GM18520 (cell line): ENCODE measurements around the gene NBL1.
"Not testable (repeated sequence)": the region's sequence is repeated elsewhere in the genome, so short reads cannot be mapped to it uniquely, and the experiment has no call there.

Experiments
- ATAC-seq: cut with Tn5 transposase; IDR thresholded peaks from one replicate; pipeline ENCODE4 v1.9.1; 2021; ENCODE audit not compliant: unreplicated experiment

NBL1 gene

GRCh38 chr1:19621274-19621950 lies 22.7 kb upstream of the NBL1 start:
- ATAC-seq, result no peak

- ATAC-seq, result no peak
Observed at GRCh38 chr1:19622204-19622603, 21.9 kb upstream of the NBL1 start.

GRCh38 chr1:19623523-19623922 lies 20.6 kb upstream of the NBL1 start:
- ATAC-seq, result no peak

GRCh38 chr1:19625291-19625937 lies 18.7 kb upstream of the NBL1 start:
- no peak for ATAC-seq

GRCh38 chr1:19628879-19629278 lies 15.2 kb upstream of the NBL1 start:
- no peak for ATAC-seq

- ATAC-seq, result no peak
Observed at GRCh38 chr1:19629357-19629756, 14.8 kb upstream of the NBL1 start.

- ATAC-seq, result not testable (repeated sequence)
Observed at GRCh38 chr1:19630192-19630591, 13.9 kb upstream of the NBL1 start.

GRCh38 chr1:19630720-19631395 lies 13.3 kb upstream of the NBL1 start:
- no peak for ATAC-seq

- no peak for ATAC-seq
Observed at GRCh38 chr1:19632211-19632610, 11.9 kb upstream of the NBL1 start.

- ATAC-seq, result no peak
Observed at GRCh38 chr1:19633106-19633505, 11.0 kb upstream of the NBL1 start.

- ATAC-seq, result not testable (repeated sequence)
Observed at GRCh38 chr1:19635064-19635463, 9.0 kb upstream of the NBL1 start.

GRCh38 chr1:19635646-19636045 lies 8.5 kb upstream of the NBL1 start:
- ATAC-seq, result no peak

GRCh38 chr1:19636065-19636464 lies 8.0 kb upstream of the NBL1 start:
- ATAC-seq, result no peak

- ATAC-seq, result not testable (repeated sequence)
Observed at GRCh38 chr1:19636749-19637148, 7.4 kb upstream of the NBL1 start.

GRCh38 chr1:19637606-19638005 lies 6.5 kb upstream of the NBL1 start:
- ATAC-seq, result no peak

- not testable (repeated sequence) for ATAC-seq
Observed at GRCh38 chr1:19639228-19639627, 4.9 kb upstream of the NBL1 start.

- no peak for ATAC-seq
Observed at GRCh38 chr1:19639999-19640362, 4.1 kb upstream of the NBL1 start.

- ATAC-seq, result no peak
Observed at GRCh38 chr1:19640363-19641316, 3.5 kb upstream of the NBL1 start.

- no peak for ATAC-seq
Observed at GRCh38 chr1:19643121-19643520, 990 bp upstream of the NBL1 start.

GRCh38 chr1:19644395-19644680 lies 227 bp downstream of the NBL1 start:
- no peak for ATAC-seq

- ATAC-seq, result no peak
Observed at GRCh38 chr1:19644681-19645410, 735 bp downstream of the NBL1 start.
